NB4 (cell line): ENCODE measurements around the gene GNB5.

Experiments used
- CTCF ChIP-seq: IDR thresholded peaks from one replicate; pipeline ENCODE4 v1.5.1; 2012; ENCODE audit warnings: low read depth, low read length
- POLR2A ChIP-seq: IDR thresholded peaks from 2 replicates; pipeline ENCODE4 v1.6.1; 2011; ENCODE audit warnings: mild to moderate bottlenecking; ENCODE audit not compliant: insufficient read length; ENCODE audit errors: extremely low read depth
- TF ChIP-seq, protein P1 (sequence below): IDR thresholded peaks from 2 replicates; pipeline ENCODE4 v1.6.1; 2011; ENCODE audit warnings: low read depth, low read length

DNA sequence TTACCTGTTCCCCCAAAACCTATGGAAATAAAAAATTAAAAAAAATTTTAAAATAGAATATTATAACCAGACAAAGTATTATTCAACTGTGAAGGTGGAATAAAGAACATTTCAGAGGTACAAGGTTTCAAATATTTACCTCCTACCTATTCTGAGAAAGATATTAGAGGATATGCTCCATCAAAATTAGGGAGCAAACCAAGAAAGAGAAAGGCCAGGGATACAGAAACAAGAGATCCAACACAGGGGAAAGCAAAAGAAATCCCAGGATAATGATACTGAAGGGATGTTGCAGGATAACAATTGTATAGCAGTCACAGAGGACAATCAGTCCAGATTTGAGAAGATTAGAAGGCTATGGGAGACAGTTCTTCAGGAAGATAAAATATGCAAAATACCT is 101.0 kb downstream of the GNB5 start:
- TF ChIP-seq, protein P1, sequence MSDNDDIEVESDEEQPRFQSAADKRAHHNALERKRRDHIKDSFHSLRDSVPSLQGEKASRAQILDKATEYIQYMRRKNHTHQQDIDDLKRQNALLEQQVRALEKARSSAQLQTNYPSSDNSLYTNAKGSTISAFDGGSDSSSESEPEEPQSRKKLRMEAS: no peak
- TF ChIP-seq CTCF: no peak
- TF ChIP-seq POLR2A: no peak
